Measurements from ENCODE around the gene CEACAM6.

GRCh38 chr19:41801031-41801430 is 45.7 kb downstream of the CEACAM6 start:
- TF ChIP-seq POLR2A (IDR thresholded peaks at IDR 0.05; ENCODE audit: low read depth, low read length) (no peak), POLR2AphosphoS5 (IDR thresholded peaks at IDR 0.05; ENCODE audit: low read depth, low read length) (no peak)

All from GM12892 (cell line).